Measurements from ENCODE around the gene AIFM2. TPM values are rescaled to one million over a fixed set of nuclear protein-coding genes. Genes with fewer than 3 reads are reported as not detected.
A peak's percentile ranks its signal among the peaks of the same experiment; 100 is the strongest.

AIFM2 gene
- total RNA-seq, 1 donor from 2014 or later = 14.7 TPM

DNA sequence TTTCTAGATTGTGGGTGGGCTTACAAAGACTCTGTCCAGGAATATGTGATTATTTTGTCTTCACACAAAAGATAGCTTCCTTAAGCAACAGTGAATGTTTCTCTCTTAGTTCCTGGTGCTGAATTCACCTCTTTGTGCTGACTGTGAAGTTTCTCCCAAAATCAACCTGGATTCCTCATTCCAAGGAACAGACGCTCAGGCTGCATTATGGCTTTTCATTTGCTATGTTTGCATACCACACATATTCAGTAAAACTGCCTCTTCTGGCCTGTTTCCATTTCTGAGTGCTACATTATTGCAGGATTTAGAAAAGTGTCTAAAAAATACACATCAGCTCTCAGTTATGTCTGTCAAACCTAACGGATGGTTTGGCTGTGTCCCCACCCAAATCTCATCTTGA lies 58.5 kb downstream of the AIFM2 start:
- H3K36me3 ChIP-seq (ENCODE audit: control insufficient read depth, insufficient read depth, low read length) = no peaks in the 10 kb centered on the region
- TF ChIP-seq CTCF (IDR thresholded peaks at IDR 0.05; ENCODE audit: insufficient read depth, low read length, severe bottlenecking) = no peak
- DNase-seq (ENCODE audit: low read depth) (no peak), FAIRE-seq (no peak)
- no peak overlapping the region for H3K4me3 ChIP-seq (ENCODE audit: low read depth, low read length)
- H3K27me3 ChIP-seq (ENCODE audit: control insufficient read depth, insufficient read depth, low read length) = no peaks in the 10 kb centered on the region

- TF ChIP-seq CTCF (IDR thresholded peaks at IDR 0.05; ENCODE audit: insufficient read depth, low read length, severe bottlenecking) = no peak
- FAIRE-seq (peak; percentile 75), DNase-seq (ENCODE audit: low read depth) (no peak)
- no peaks in the 10 kb centered on the region for H3K27me3 ChIP-seq (ENCODE audit: control insufficient read depth, insufficient read depth, low read length)
- no peak overlapping the region for H3K4me3 ChIP-seq (ENCODE audit: low read depth, low read length)
- H3K36me3 ChIP-seq (ENCODE audit: control insufficient read depth, insufficient read depth, low read length) = no peaks in the 10 kb centered on the region
These were observed 61.8 kb downstream of the AIFM2 start for GRCh38 chr10:70070834-70071233.

- DNase-seq (ENCODE audit: low read depth) (no peak), FAIRE-seq (no peak)
- H3K36me3 ChIP-seq (ENCODE audit: control insufficient read depth, insufficient read depth, low read length) = no peaks in the 10 kb centered on the region
- no peak overlapping the region for H3K4me3 ChIP-seq (ENCODE audit: low read depth, low read length)
- no peak for TF ChIP-seq CTCF (IDR thresholded peaks at IDR 0.05; ENCODE audit: insufficient read depth, low read length, severe bottlenecking)
- no peaks in the 10 kb centered on the region for H3K27me3 ChIP-seq (ENCODE audit: control insufficient read depth, insufficient read depth, low read length)
These were observed 63.3 kb downstream of the AIFM2 start for GRCh38 chr10:70069346-70069745.

- Histone ChIP-seq H3K36me3 (ENCODE audit: control insufficient read depth, insufficient read depth, low read length) (no peaks in the 10 kb centered on the region), H3K4me3 (ENCODE audit: low read depth, low read length) (no peak overlapping the region), H3K27me3 (ENCODE audit: control insufficient read depth, insufficient read depth, low read length) (no peaks in the 10 kb centered on the region)
- TF ChIP-seq CTCF (IDR thresholded peaks at IDR 0.05; ENCODE audit: insufficient read depth, low read length, severe bottlenecking) = no peak
- FAIRE-seq (no peak), DNase-seq (ENCODE audit: low read depth) (no peak)
These were observed 63.7 kb downstream of the AIFM2 start for GRCh38 chr10:70068925-70069324.

- DNase-seq (ENCODE audit: low read depth) (no peak), FAIRE-seq (no peak)
- Histone ChIP-seq H3K27me3 (ENCODE audit: control insufficient read depth, insufficient read depth, low read length) (no peaks in the 10 kb centered on the region), H3K4me3 (ENCODE audit: low read depth, low read length) (no peak overlapping the region), H3K36me3 (ENCODE audit: control insufficient read depth, insufficient read depth, low read length) (no peaks in the 10 kb centered on the region)
- TF ChIP-seq CTCF (IDR thresholded peaks at IDR 0.05; ENCODE audit: insufficient read depth, low read length, severe bottlenecking) = no peak
These were observed 65.0 kb downstream of the AIFM2 start for GRCh38 chr10:70067586-70067985.

DNA sequence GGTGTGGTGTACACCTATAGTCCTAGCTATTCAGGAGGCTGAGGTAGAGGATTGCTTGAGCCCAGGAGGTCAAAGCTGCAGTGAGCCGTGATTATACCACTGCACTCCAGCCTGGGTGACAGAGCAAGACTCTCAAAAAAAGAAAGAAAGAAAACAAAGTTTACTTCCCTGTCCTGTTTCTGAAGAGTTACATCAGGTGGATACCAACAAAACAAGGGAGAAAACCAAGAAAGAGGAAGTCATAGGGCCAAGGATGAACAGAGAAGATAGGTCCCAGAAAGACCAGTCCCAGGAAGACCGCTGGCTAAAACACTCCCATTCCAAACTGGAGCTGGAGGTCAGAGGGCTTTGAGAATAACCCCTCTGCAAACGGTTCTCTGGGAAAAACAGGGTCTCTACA lies 66.4 kb downstream of the AIFM2 start:
- DNase-seq (ENCODE audit: low read depth) (no peak), FAIRE-seq (no peak)
- no peaks in the 10 kb centered on the region for H3K27me3 ChIP-seq (ENCODE audit: control insufficient read depth, insufficient read depth, low read length)
- no peaks in the 10 kb centered on the region for H3K36me3 ChIP-seq (ENCODE audit: control insufficient read depth, insufficient read depth, low read length)
- H3K4me3 ChIP-seq (ENCODE audit: low read depth, low read length) = no peak overlapping the region
- no peak for TF ChIP-seq CTCF (IDR thresholded peaks at IDR 0.05; ENCODE audit: insufficient read depth, low read length, severe bottlenecking)
